NT2/D1 (cell line): Measurements from ENCODE around the gene CYRIA.

Source experiments
- DNase-seq: peaks from one replicate; pipeline ENCODE4 v3.0.0-alpha.2; 2011; ENCODE audit warnings: low read depth, low spot score
- H3K27me3 ChIP-seq: 2 replicates; pipeline ENCODE4 v1.6.0; 2011; ENCODE audit warnings: mild to moderate bottlenecking; ENCODE audit not compliant: insufficient read length, insufficient read depth
- H3K36me3 ChIP-seq: 2 replicates; pipeline ENCODE4 v1.6.1; 2011; ENCODE audit warnings: mild to moderate bottlenecking, low read length, mixed read lengths; ENCODE audit not compliant: insufficient read depth, insufficient read length
- H3K4me1 ChIP-seq: 2 replicates; pipeline ENCODE4 v1.5.1; 2011; ENCODE audit not compliant: insufficient read depth, insufficient read length
- H3K4me3 ChIP-seq: 2 replicates; pipeline ENCODE4 v1.5.1; 2011; ENCODE audit warnings: low read depth; ENCODE audit not compliant: insufficient read length
- H3K9ac ChIP-seq: 2 replicates; pipeline ENCODE4 v1.6.0; 2011; ENCODE audit warnings: low read depth; ENCODE audit not compliant: insufficient read length
- H3K9me3 ChIP-seq: 2 replicates; pipeline ENCODE4 v1.5.1; 2011; ENCODE audit warnings: mild to moderate bottlenecking, low read length; ENCODE audit not compliant: insufficient read depth
- SUZ12 ChIP-seq: IDR thresholded peaks from 2 replicates; pipeline ENCODE4 v1.6.1; 2011; ENCODE audit not compliant: insufficient read length, insufficient read depth; ENCODE audit errors: extremely low read depth
- YY1 ChIP-seq: IDR thresholded peaks from 2 replicates; pipeline ENCODE4 v1.6.1; 2011; ENCODE audit not compliant: insufficient read length, insufficient read depth
- ZNF274 ChIP-seq: IDR thresholded peaks from 2 replicates; pipeline ENCODE4 v1.6.1; 2011; ENCODE audit warnings: mild to moderate bottlenecking, low read depth, low read length

Gene CYRIA

DNA sequence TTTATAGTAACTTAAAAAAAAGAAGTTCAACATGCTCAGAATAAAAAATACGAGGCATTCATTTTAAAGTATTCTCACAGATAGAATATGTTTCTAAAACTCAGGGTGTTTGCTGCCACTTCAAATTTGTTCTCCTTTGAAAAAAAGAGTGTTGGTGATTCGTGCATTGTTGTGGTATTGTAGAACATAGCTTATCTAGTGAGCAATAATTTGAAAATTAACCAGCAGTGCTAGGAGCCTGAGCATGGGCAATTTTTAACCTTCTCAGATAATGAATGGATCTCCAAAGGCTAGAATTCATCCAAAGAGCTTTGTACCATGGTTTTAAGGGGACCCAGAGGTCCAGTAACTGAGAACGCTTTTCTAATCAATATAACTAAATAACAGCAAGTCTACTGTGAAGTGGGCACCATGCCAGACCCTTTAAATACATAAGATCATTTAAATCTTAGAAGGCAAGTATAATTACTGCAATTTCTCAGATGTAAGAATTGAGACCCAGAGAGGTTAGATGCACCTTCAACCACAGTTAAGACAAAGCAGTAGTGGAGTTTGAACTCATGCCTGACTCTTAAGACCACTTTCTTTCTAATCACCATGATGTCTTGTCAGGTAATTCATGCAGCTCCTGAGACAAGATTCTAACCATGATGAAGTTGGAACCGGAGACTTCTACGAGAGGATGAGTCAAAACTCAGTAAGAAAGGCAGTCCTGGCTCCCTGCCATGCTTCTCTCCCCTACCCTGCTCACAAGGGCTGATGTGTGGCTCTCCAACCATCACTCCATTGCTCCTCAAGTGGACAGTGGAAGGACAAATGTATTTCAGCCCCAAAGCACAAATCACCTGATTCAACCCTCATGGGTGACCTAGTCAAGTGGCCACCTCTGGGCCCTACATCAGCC is 3.4 kb downstream of the CYRIA start:
- Histone ChIP-seq H3K4me3 (no peak overlapping the region), H3K27me3 (peaks cover 15% of the 10 kb centered on the region), H3K9me3 (no peaks in the 10 kb centered on the region), H3K36me3 (no peaks in the 10 kb centered on the region), H3K9ac (no peak overlapping the region), H3K4me1 (peaks cover 4% of the 10 kb centered on the region)
- no peak for DNase-seq
- TF ChIP-seq YY1: no peak
- TF ChIP-seq SUZ12: no peak
- TF ChIP-seq ZNF274: no peak

DNA sequence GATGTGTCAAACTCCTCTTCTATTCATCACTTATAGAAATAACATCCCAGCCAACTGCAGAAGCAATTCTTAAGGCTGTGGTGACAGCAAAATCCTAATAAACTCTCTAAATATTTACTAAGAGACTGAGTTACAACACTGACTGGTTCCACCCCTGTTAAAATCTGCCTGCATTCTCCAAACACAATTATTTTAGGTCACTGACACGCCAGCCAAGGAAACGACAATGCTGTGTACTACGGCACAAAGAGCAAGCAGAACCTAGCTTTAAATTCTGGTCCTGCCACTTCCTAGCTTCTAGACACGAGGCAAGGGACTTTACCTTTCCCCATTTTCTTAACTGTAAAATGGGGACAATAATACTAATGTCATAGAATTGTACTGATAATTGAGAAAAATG is 4.1 kb downstream of the CYRIA start:
- no peaks in the 10 kb centered on the region for H3K36me3 ChIP-seq

DNA sequence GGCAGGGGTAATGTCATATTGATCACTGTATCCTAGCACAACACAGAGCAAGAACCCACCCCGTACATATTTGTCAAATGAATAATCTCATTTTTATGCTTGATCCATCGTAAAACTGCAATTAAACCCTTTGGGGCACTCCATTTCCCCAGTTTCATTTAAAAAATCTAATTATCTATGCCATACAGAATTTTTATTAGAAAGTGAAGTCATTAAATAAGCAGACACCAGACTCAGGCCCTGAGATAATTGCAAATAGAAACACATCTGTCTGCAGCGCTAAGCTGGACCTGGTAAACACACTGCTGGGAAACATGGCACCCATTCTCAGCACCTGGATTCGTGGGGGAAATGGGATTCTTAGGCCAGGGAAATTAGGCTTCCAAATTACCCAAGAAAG is 5.1 kb downstream of the CYRIA start:
- Histone ChIP-seq H3K4me3 (no peak overlapping the region), H3K9ac (no peak overlapping the region), H3K36me3 (no peaks in the 10 kb centered on the region), H3K27me3 (peaks cover 15% of the 10 kb centered on the region), H3K9me3 (no peaks in the 10 kb centered on the region), H3K4me1 (peaks cover 4% of the 10 kb centered on the region)
- TF ChIP-seq YY1: no peak
- TF ChIP-seq SUZ12: no peak
- DNase-seq: no peak

More for the DNA sequence above, 4.1 kb downstream of the CYRIA start:
- TF ChIP-seq SUZ12 (no peak), ZNF274 (no peak), YY1 (no peak)
- H3K9me3 ChIP-seq: no peaks in the 10 kb centered on the region
- H3K4me3 ChIP-seq: no peak overlapping the region
- DNase-seq: no peak
- H3K27me3 ChIP-seq: peaks cover 15% of the 10 kb centered on the region
- H3K4me1 ChIP-seq: peaks cover 4% of the 10 kb centered on the region
- no peak overlapping the region for H3K9ac ChIP-seq

DNA sequence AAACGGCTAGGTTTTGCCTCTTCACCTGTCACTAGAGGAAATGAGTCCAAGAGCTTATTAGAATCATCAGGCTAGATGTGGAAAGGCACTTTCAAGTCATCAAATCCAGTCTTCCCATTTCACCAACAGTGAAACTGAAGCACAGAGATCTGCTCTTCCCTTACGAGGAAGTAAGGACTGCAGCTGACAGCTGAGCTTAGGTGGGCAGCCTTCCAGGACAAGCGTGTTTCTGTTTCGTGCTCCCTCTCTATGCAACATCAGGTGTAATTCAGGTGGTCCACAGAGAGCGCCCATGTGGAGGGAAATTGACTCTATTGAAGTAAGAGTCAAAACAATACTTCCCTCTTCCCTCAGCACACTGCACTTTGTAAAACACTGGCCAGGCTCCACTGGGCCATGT is 5.5 kb downstream of the CYRIA start:
- Histone ChIP-seq H3K9ac (no peak overlapping the region), H3K27me3 (peaks cover 12% of the 10 kb centered on the region), H3K4me3 (no peak overlapping the region), H3K36me3 (no peaks in the 10 kb centered on the region), H3K9me3 (no peaks in the 10 kb centered on the region), H3K4me1 (peaks cover 4% of the 10 kb centered on the region)
- no peak for TF ChIP-seq ZNF274
- TF ChIP-seq YY1: no peak
- no peak for TF ChIP-seq SUZ12
- no peak for DNase-seq

DNA sequence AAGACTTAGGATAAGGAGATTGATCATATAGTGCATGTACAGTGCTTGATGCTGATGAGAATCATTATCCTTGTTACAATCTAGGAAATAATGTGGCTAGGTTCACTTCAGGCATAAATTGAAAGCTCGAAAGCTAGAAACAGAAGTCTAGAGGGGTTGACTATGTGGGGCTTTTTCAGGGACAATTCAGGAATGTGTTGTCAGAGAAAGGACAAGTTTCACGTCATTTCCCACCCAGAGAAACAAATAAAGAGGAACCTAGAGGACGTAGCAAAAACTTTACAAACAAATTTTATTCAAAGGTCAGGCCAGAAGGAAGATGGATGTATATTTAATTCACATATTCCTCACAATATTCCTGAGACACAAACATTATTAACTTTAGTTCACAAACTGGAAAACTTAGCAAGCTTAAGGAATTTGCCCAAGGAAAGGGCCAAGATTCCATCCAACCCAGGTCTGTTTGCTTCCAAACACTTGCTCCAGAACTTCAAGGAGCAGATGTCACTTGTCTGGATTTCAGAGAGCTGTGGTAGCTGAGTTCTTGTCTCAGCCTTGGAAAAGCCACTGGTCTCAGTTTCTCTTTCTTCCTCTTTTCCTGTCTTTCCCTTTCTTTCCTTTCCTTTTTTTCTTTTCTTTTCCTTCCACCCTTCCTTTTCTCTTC is 7.4 kb downstream of the CYRIA start:
- H3K9ac ChIP-seq: no peak overlapping the region
- no peaks in the 10 kb centered on the region for H3K27me3 ChIP-seq
- TF ChIP-seq ZNF274: no peak
- H3K4me3 ChIP-seq: no peak overlapping the region
- no peaks in the 10 kb centered on the region for H3K36me3 ChIP-seq
- DNase-seq: no peak
- no peaks in the 10 kb centered on the region for H3K4me1 ChIP-seq
- no peaks in the 10 kb centered on the region for H3K9me3 ChIP-seq

DNA sequence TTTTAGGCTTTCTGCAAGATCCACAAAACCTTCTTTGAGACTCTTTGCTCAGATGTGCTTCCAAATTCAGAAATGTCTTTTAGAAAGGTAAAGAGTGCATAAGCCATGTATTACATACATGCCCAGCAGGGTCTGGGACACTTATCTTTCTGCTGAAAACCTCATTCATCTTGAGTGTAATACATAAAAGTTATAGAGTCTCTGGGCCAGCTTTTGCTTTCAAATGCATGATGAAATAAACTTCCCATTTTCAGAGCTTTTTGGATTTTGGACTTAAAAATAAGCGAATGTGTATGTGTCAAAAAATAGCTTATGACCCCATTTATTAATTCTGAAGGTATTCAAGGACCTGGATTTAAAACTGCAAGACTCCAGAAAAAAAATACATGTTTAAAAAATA is 8.0 kb downstream of the CYRIA start:
- Histone ChIP-seq H3K4me1 (peaks cover 3% of the 10 kb centered on the region), H3K9ac (no peak overlapping the region), H3K9me3 (no peaks in the 10 kb centered on the region), H3K4me3 (no peak overlapping the region), H3K36me3 (no peaks in the 10 kb centered on the region), H3K27me3 (no peaks in the 10 kb centered on the region)
- no peak for DNase-seq
- TF ChIP-seq SUZ12: no peak

DNA sequence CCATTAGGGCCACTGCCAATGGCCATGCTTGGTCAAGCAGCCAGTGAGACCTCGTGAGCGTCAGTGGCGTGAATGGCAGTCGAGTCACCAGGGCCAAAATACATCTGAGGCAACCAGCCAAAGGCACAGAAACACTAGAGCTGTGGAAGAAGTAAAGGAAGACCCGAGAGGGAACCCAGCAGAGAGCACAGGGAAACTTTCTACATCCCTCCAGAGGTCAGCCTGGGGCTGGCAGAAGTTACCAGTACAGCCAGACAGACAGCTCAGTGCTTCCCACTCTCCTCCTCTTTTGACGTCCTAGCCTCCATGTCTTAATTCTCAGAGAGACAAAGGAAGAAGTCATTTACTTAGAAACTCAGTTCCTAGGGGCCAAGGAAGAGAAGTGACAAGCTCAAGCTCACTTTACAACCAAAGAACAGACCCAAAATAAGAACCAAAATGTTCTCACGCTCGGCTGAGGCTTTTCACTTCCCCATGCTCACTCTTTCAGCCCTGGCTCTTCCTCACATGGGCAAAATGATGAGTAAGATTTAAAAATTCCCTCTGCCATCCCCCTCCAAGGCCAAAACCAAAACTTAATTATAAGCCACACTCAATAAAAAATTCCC is 8.7 kb downstream of the CYRIA start:
- H3K4me1 ChIP-seq: peaks cover 3% of the 10 kb centered on the region
- H3K27me3 ChIP-seq: no peaks in the 10 kb centered on the region
- no peak for DNase-seq
- no peaks in the 10 kb centered on the region for H3K9me3 ChIP-seq
- TF ChIP-seq SUZ12: no peak
- no peak for TF ChIP-seq ZNF274
- no peak for TF ChIP-seq YY1
- H3K9ac ChIP-seq: no peak overlapping the region
- no peak overlapping the region for H3K4me3 ChIP-seq
- H3K36me3 ChIP-seq: no peaks in the 10 kb centered on the region
